Jurkat, Clone E6-1 (cell line): ENCODE results near the gene ARAP1.

ENCODE experiments used
- DNase-seq: peaks from one replicate; pipeline ENCODE4 v3.0.0-alpha.2; 2011; ENCODE audit warnings: low read depth, low spot score
- H3K4me3 ChIP-seq: 2 replicates; pipeline ENCODE4 v1.5.1; 2011; ENCODE audit warnings: mild to moderate bottlenecking, low read length, control low read depth, moderate library complexity

Gene ARAP1

GRCh38 chr11:72712168-72712751 is 39.9 kb downstream of the ARAP1 start:
- H3K4me3 ChIP-seq = no peak overlapping the region
- no peak for DNase-seq

- no peak for DNase-seq
Observed at GRCh38 chr11:72711141-72711540, 41.1 kb downstream of the ARAP1 start.

GRCh38 chr11:72710278-72710677 is 41.9 kb downstream of the ARAP1 start:
- no peak for DNase-seq
- H3K4me3 ChIP-seq = no peak overlapping the region

More at GRCh38 chr11:72711141-72711540, 41.1 kb downstream of the ARAP1 start:
- H3K4me3 ChIP-seq = no peak overlapping the region

- no peak for DNase-seq
- H3K4me3 ChIP-seq = no peak overlapping the region
Observed at GRCh38 chr11:72709478-72710238, 42.5 kb downstream of the ARAP1 start.

- H3K4me3 ChIP-seq = no peak overlapping the region
- DNase-seq = no peak
Observed at GRCh38 chr11:72707032-72707431, 45.2 kb downstream of the ARAP1 start.

- no peak overlapping the region for H3K4me3 ChIP-seq
- DNase-seq = no peak
Observed at GRCh38 chr11:72706579-72706978, 45.6 kb downstream of the ARAP1 start.

- DNase-seq = no peak
- no peak overlapping the region for H3K4me3 ChIP-seq
Observed at GRCh38 chr11:72705442-72706365, 46.5 kb downstream of the ARAP1 start.

- DNase-seq = no peak
- H3K4me3 ChIP-seq = no peak overlapping the region
Observed at GRCh38 chr11:72704783-72705265, 47.4 kb downstream of the ARAP1 start.

- H3K4me3 ChIP-seq = no peak overlapping the region
- DNase-seq = no peak
Observed at GRCh38 chr11:72704028-72704782, 48.0 kb downstream of the ARAP1 start.

- DNase-seq = no peak
- H3K4me3 ChIP-seq = no peak overlapping the region
Observed at GRCh38 chr11:72703267-72704008, 48.8 kb downstream of the ARAP1 start.

GRCh38 chr11:72702577-72703241 is 49.5 kb downstream of the ARAP1 start:
- no peak for DNase-seq
- no peak overlapping the region for H3K4me3 ChIP-seq

- no peak for DNase-seq
Observed at GRCh38 chr11:72702096-72702495, 50.1 kb downstream of the ARAP1 start.

GRCh38 chr11:72701466-72701865 is 50.7 kb downstream of the ARAP1 start:
- DNase-seq = no peak
- no peak overlapping the region for H3K4me3 ChIP-seq

More at GRCh38 chr11:72702096-72702495, 50.1 kb downstream of the ARAP1 start:
- no peak overlapping the region for H3K4me3 ChIP-seq

GRCh38 chr11:72700146-72700545 is 52.1 kb downstream of the ARAP1 start:
- no peak overlapping the region for H3K4me3 ChIP-seq
- DNase-seq = no peak

- no peak for DNase-seq
- no peak overlapping the region for H3K4me3 ChIP-seq
Observed at GRCh38 chr11:72697814-72698213, 54.4 kb downstream of the ARAP1 start.

- DNase-seq = no peak
- no peak overlapping the region for H3K4me3 ChIP-seq
Observed at GRCh38 chr11:72696866-72697700, 55.1 kb downstream of the ARAP1 start.

GRCh38 chr11:72695354-72695753 is 56.9 kb downstream of the ARAP1 start:
- no peak overlapping the region for H3K4me3 ChIP-seq
- no peak for DNase-seq
